ENCODE data around the gene TMEM231. TPM values are rescaled to one million over a fixed set of nuclear protein-coding genes. Genes with fewer than 3 reads are reported as not detected.

Gene TMEM231
- polyA plus RNA-seq, 3 donors = 0.27 to 0.75 (median 0.72) TPM

DNA sequence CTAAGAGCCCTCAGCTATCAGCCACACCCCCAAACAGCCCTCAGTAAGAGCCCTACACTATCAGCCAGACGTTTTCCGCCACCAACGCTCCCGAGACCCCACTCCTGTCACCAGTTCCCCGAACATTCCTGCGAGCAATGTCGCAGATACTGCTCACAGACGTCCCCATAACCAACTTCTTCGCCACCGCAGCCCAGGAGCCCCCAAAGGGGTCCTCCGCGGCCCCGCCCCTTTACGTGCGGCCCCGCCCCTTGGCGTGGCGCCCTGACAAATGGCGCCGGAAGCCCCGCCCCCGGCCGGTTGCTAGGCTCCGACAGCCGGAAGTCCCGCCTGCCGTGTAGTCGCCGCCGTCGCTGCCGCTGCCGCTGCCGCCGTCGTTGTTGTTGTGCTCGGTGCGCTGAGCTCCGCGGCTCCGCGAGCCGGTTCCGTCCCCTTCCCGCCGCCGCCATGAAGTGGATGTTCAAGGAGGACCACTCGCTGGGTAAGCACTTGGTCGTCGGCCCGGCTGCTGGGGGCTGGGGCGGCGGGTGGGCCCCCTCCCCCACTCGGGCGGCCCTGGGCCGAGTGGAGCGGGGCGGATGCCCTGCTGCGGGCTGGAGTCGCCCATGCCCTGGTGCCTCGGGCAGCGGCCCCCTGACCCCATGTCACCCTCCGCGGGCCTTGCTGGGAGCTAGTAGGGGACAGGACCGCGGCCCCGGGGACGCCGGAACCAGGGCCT is 10.1 kb upstream of the TMEM231 start, which contains the start of gene GABARAPL2:
Gene GABARAPL2 (plus strand): TSS at position 340 of the 718 bp plus-strand sequence. CDS start 108 bp downstream, at position 448.
- 0% methylated on average over 64 of the region's 69 CpGs for WGBS (ENCODE audit: insufficient coverage)
- H3K9ac ChIP-seq (ENCODE audit: insufficient read depth, low read length, poor library complexity, severe bottlenecking) = peak within 1 kb of the TSS; percentile 86
- peak within 1 kb of the TSS; percentile 95 to 100 (median 99) for H3K27ac Mint-ChIP-seq
- peak within 1 kb of the TSS; percentile 79 to 93 for H3K27ac ChIP-seq (ENCODE audit: low read depth in 1 of 2, low read length in 2 of 2)
- peaks cover 0 to 2% (median 0%) of the 10 kb centered on the region in 7 donors for H3K9me3 Mint-ChIP-seq
- peaks cover 25 to 26% of the 10 kb centered on the region in 2 donors for H3K36me3 Mint-ChIP-seq
- peak within 1 kb of the TSS; percentile 97 for H3K4me2 ChIP-seq (replicated peaks; ENCODE audit: extremely low read depth, low read length, poor library complexity, severe bottlenecking)
- peaks cover 13 to 14% (median 13%) of the 10 kb centered on the region in 3 donors for H3K27me3 Mint-ChIP-seq (ENCODE audit: low read depth in 3 of 3)
- peak within 1 kb of the TSS; percentile 98 to 100 for H3K4me3 Mint-ChIP-seq
- TF ChIP-seq, protein P1, sequence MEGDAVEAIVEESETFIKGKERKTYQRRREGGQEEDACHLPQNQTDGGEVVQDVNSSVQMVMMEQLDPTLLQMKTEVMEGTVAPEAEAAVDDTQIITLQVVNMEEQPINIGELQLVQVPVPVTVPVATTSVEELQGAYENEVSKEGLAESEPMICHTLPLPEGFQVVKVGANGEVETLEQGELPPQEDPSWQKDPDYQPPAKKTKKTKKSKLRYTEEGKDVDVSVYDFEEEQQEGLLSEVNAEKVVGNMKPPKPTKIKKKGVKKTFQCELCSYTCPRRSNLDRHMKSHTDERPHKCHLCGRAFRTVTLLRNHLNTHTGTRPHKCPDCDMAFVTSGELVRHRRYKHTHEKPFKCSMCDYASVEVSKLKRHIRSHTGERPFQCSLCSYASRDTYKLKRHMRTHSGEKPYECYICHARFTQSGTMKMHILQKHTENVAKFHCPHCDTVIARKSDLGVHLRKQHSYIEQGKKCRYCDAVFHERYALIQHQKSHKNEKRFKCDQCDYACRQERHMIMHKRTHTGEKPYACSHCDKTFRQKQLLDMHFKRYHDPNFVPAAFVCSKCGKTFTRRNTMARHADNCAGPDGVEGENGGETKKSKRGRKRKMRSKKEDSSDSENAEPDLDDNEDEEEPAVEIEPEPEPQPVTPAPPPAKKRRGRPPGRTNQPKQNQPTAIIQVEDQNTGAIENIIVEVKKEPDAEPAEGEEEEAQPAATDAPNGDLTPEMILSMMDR (IDR thresholded peaks at IDR 0.05) = no peak
- H3K79me2 ChIP-seq (ENCODE audit: insufficient read depth, low read length) = peaks cover 27% of the 10 kb centered on the region
- DNase-seq = peak; percentile 84 to 86 (median 85)
- H2AFZ ChIP-seq (ENCODE audit: insufficient read depth, low read depth, low read length, poor library complexity, severe bottlenecking) = peak within 1 kb of the TSS; percentile 89
- peaks cover 3 to 8% of the 10 kb centered on the region in 2 donors for H3K27me3 ChIP-seq (ENCODE audit: control insufficient read depth in 2 of 2, insufficient read depth in 2 of 2, low read length in 2 of 2)
- no peaks in the 10 kb centered on the region for H3K9me3 ChIP-seq (replicated peaks in 1 of 2; ENCODE audit: control insufficient read depth in 1 of 2, insufficient read depth in 1 of 2, low read length in 2 of 2)
- intact Hi-C loops (cut with micrococcal nuclease) = loop anchor here (5.0 kb wide), 5 partner anchors 49 to 1626 kb away; partner anchors contain the start of genes ADAT1 (in 2 of the 2), CFDP1 (in 2 of the 2), MON1B (in 1 of the 2) and TMEM170A (in 1 of the 2)
- H3K4me1 Mint-ChIP-seq = peaks cover 48% of the 10 kb centered on the region
- H4K20me1 ChIP-seq (ENCODE audit: insufficient read depth, low read length) = peaks cover 46% of the 10 kb centered on the region
- H3K36me3 ChIP-seq (replicated peaks in 1 of 2; ENCODE audit: control insufficient read depth in 1 of 2, insufficient read depth in 2 of 2, low read length in 2 of 2) = peaks cover 16 to 34% of the 10 kb centered on the region in 2 donors
- H3K4me3 ChIP-seq (replicated peaks in 1 of 3; ENCODE audit: low read depth in 2 of 3, low read length in 3 of 3) = peak within 1 kb of the TSS; percentile 76 to 92 (median 87)
- H3K4me1 ChIP-seq (ENCODE audit: control insufficient read depth in 1 of 2, insufficient read depth in 2 of 2, low read length in 2 of 2) = peaks cover 36 to 46% of the 10 kb centered on the region in 2 donors

- 3% methylated on average over 10 of the region's 15 CpGs for WGBS (ENCODE audit: insufficient coverage)
- intact Hi-C loops (cut with micrococcal nuclease) = loop anchor here (5.0 kb wide), 5 partner anchors 48 to 1627 kb away; partner anchors contain the start of genes ADAT1 (in 2 of the 2), CFDP1 (in 2 of the 2), MON1B (in 1 of the 2) and TMEM170A (in 1 of the 2)
- Histone ChIP-seq H3K36me3 (replicated peaks in 1 of 2; ENCODE audit: control insufficient read depth in 1 of 2, insufficient read depth in 2 of 2, low read length in 2 of 2) (peaks cover 16 to 30% of the 10 kb centered on the region in 2 donors), H2AFZ (ENCODE audit: insufficient read depth, low read depth, low read length, poor library complexity, severe bottlenecking) (peak overlapping the region; percentile 89), H3K4me3 (replicated peaks in 1 of 3; ENCODE audit: low read depth in 2 of 3, low read length in 3 of 3) (peak overlapping the region; percentile 76 to 92 (median 87)), H3K4me2 (replicated peaks; ENCODE audit: extremely low read depth, low read length, poor library complexity, severe bottlenecking) (peak overlapping the region; percentile 97), H3K27me3 (ENCODE audit: control insufficient read depth in 2 of 2, insufficient read depth in 2 of 2, low read length in 2 of 2) (peaks cover 3 to 8% of the 10 kb centered on the region in 2 donors), H3K9me3 (replicated peaks in 1 of 2; ENCODE audit: control insufficient read depth in 1 of 2, insufficient read depth in 1 of 2, low read length in 2 of 2) (no peaks in the 10 kb centered on the region), H4K20me1 (ENCODE audit: insufficient read depth, low read length) (peaks cover 41% of the 10 kb centered on the region), H3K79me2 (ENCODE audit: insufficient read depth, low read length) (peaks cover 24% of the 10 kb centered on the region), H3K27ac (ENCODE audit: low read depth in 1 of 2, low read length in 2 of 2) (peak overlapping the region; percentile 79 to 93), H3K4me1 (ENCODE audit: control insufficient read depth in 1 of 2, insufficient read depth in 2 of 2, low read length in 2 of 2) (peaks cover 30 to 40% of the 10 kb centered on the region in 2 donors), H3K9ac (ENCODE audit: insufficient read depth, low read length, poor library complexity, severe bottlenecking) (peak overlapping the region; percentile 86)
- H3K27me3 Mint-ChIP-seq (ENCODE audit: low read depth in 3 of 3) = peaks cover 15 to 18% (median 16%) of the 10 kb centered on the region in 3 donors
- TF ChIP-seq, protein P1 (IDR thresholded peaks at IDR 0.05) = no peak
- H3K36me3 Mint-ChIP-seq = peaks cover 23 to 24% of the 10 kb centered on the region in 2 donors
- H3K4me3 Mint-ChIP-seq = peak overlapping the region; percentile 98 to 100
- peaks cover 0 to 2% (median 0%) of the 10 kb centered on the region in 7 donors for H3K9me3 Mint-ChIP-seq
- peaks cover 44% of the 10 kb centered on the region for H3K4me1 Mint-ChIP-seq
- H3K27ac Mint-ChIP-seq = peak overlapping the region; percentile 95 to 100 (median 99)
- no peak for DNase-seq
These were observed 9.6 kb upstream of the TMEM231 start for GRCh38 chr16:75565640-75566039.

Data from CD14-positive monocyte (primary cell).